LNCaP clone FGC (cell line): ENCODE results near the gene ARHGEF4.

Source experiments
- DNase-seq: peaks from one replicate; pipeline ENCODE4 v3.0.0-alpha.2; 2011; ENCODE audit warnings: low read depth
- H3K4me3 ChIP-seq: 2 replicates; pipeline ENCODE4 v1.5.1; 2011; ENCODE audit warnings: mild to moderate bottlenecking, low read depth, low read length, control low read depth
- CTCF ChIP-seq: IDR thresholded peaks from 2 replicates; pipeline ENCODE4 v1.5.1; 2012; ENCODE audit warnings: mild to moderate bottlenecking; ENCODE audit not compliant: control insufficient read depth, insufficient read depth; ENCODE audit errors: extremely low read depth

The ARHGEF4 gene

GRCh38 chr2:130910931-130911330, 74.2 kb downstream of the ARHGEF4 start:
- no peak for DNase-seq
- TF ChIP-seq CTCF = no peak
- no peak overlapping the region for H3K4me3 ChIP-seq

- no peak for TF ChIP-seq CTCF
- no peak overlapping the region for H3K4me3 ChIP-seq
- no peak for DNase-seq
Measured at GRCh38 chr2:130911482-130911881, 74.8 kb downstream of the ARHGEF4 start.

GRCh38 chr2:130911996-130912395, 75.3 kb downstream of the ARHGEF4 start:
- no peak overlapping the region for H3K4me3 ChIP-seq
- TF ChIP-seq CTCF = no peak
- DNase-seq = no peak

- H3K4me3 ChIP-seq = no peak overlapping the region
- no peak for TF ChIP-seq CTCF
- DNase-seq = no peak
Measured at GRCh38 chr2:130912471-130912870, 75.8 kb downstream of the ARHGEF4 start.

- no peak for DNase-seq
- no peak overlapping the region for H3K4me3 ChIP-seq
- TF ChIP-seq CTCF = no peak
Measured at GRCh38 chr2:130913891-130914290, 77.2 kb downstream of the ARHGEF4 start.

GRCh38 chr2:130915149-130915548, 78.4 kb downstream of the ARHGEF4 start:
- TF ChIP-seq CTCF = no peak
- no peak for DNase-seq
- H3K4me3 ChIP-seq = no peak overlapping the region

GRCh38 chr2:130915595-130916437, 79.1 kb downstream of the ARHGEF4 start:
- no peak overlapping the region for H3K4me3 ChIP-seq
- DNase-seq = no peak
- TF ChIP-seq CTCF = no peak
